Stimulated activated CD8-positive, alpha-beta memory T cell treated with anti-CD3 and anti-CD28 coated beads, Interleukin-7, amount 100 ng/mL, for 48 hours (primary cell): Measurements from ENCODE around the gene PDE6A.

Experiments used
- DNase-seq, 2 donors: peaks; one replicate each; pipeline ENCODE4 v3.0.0-alpha.2; 2020; ENCODE audit warnings: low read depth in 1 of 2; ENCODE audit errors: extremely low read depth in 1 of 2

Gene PDE6A

DNA sequence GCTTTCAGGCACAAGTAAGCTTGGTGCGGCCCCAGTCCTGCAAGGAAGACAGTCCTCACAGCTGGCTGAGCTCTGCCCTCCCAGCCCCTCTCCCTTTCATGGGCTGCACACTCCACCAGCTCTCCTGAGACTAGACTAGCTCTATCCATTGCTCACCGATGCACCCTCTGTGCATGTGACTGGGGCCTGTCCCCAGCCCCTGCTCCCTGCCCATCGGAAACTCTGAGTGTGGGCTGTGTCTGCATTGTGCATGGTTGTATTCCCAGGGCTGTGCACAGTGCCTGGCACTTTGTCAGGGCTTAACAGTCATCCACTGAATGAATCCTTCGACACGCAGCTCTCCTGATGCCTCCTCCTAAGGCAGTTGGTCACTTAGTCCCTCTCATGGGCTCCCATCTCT, 122.3 kb downstream of the PDE6A start:
- no peak for DNase-seq

DNA sequence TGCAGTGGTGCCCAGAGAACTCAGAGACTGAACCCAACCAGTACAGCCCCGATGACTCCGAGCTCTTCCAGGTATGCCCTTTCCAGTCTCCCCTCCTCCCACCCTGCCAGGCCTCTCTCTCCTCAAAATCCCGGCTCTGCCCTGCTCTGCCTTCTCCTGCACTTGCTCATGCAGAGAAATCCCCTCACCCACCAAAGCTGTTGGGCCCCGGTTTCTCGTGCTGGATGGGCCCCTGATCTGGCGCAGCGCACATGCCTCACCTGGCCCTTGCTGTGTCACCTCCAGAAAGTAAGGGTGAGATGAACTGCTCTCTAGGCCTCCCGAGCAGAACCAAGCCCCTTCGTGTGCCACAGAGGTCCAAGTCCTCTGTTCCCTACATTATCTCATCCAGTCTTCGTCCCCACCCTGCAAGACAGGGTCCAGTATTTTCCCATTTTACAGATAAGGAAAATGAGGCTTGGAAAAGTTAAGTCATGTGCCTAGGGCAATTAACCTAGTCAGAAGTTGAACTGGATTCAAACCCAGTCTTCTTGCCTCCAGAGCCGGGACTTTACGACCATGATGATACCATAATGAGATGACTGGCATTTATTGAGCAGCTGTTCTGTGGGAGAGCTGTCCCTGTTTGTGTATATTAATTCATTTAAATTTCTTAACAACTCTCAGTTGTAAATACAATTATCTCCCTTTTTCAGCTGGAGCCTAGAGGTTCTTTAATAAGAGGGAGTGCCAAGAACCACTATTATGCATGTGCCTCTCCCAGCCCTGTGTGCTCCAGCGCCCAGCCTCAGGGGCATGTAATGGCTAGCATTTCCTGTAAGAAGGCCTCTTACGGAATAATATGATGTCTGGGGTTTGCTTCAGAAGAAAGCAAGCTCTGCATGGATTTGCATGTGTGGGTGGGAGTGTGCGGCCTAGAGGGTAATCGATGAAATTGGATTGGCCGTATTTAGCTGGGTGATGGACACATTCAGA, 123.8 kb downstream of the PDE6A start:
- no peak for DNase-seq

DNA sequence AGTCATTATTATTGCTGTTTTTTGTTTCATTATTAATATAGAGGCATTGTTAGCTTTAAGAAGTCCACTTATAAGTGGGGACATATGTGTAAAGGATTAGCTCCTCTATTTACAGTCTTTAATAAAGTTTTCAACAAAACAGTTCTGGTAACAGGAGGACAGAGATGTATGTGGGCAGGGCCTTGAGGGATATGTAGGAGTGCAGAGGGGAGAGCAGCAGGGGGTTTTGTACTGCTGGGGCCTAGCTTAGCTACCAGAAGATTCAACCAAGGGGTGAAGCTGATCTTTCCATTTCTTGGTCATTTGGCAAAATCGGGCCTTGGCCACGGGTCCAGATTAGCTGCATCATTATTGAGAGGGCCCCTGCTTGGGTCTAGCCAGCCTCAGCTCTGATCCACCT, 124.6 kb downstream of the PDE6A start:
- DNase-seq: no peak

DNA sequence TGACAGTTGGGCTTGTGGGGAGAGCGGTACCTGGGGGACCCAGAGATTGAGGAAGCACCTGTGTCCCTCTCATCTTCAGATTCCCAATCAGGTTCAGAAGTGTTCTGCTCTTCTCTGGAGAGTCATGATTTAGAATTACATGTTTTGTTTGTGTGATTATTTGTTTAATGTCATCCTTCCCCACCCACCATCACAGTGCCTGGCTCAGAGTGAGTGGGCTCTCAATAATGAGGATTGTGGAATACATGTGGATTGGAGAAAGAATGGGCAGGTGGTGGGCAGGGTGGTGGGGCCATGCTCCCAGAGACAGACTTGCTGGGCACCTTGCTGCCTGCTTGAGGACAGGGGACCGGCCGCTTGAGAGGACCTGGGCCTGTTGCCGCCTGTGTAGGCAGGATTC, 126.5 kb downstream of the PDE6A start:
- DNase-seq: no peak

DNA sequence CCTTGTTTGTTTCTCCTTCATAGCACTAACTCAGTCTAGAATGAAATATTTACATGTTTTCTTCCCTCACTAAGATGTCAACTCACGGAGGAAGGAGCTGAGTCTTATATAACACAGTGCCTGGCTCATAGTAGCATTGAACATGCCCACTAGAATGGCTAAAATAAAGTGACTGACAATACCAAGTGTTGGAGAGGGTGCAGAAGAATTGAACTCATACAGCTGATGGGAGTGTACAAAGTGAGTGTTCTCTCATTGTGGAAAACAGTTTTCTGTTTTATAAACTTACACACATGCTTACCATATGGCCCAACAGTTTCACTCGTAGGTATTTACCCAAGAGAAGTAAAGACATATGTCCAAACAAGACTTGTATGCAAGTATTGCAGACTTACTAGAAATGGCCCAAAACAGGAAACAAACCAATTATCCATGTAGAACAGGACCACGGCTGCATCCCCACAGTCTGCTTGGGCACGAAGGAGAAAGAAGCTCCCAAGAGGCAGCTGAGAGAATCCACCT, 127.0 kb downstream of the PDE6A start:
- DNase-seq: no peak

DNA sequence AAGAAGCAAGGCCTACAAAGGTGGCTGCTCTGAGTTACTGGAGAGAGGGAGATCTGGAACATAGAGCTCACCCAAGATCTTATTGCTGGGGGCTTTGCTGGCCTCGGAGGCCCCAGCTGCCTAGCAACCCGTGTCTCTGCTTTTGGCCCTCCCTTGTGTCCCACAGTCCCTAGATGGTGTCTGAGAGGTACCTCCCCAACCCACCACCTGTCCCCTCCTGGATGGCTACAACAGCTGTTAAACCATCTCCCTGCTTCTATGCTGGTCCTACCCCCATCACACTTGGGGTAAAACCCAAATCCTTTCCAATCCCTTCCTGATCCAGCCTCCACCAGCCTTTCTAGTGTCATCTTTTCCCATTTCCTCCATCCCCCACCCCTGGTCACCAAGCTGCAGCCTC, 127.9 kb downstream of the PDE6A start:
- DNase-seq: no peak

DNA sequence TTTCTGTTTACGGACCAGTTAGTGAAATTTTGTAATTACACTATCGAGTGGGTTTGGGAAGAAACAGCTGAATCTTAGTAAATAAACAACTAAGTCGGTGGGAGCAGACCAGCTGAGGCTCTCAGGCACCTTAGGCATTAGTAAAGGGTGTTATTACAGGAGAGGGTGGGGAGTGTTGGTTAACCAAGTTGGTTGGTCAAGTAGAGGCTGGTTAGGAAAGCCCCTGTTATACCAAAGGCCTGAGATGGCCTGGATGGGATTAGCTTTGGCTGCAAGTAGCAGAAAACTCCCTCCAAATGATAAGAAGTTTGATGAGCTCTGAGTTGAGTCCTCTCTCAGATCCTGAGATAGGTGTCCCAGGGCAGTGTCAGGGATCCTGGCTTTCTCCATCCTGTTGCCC, 133.1 kb downstream of the PDE6A start:
- DNase-seq: no peak

DNA sequence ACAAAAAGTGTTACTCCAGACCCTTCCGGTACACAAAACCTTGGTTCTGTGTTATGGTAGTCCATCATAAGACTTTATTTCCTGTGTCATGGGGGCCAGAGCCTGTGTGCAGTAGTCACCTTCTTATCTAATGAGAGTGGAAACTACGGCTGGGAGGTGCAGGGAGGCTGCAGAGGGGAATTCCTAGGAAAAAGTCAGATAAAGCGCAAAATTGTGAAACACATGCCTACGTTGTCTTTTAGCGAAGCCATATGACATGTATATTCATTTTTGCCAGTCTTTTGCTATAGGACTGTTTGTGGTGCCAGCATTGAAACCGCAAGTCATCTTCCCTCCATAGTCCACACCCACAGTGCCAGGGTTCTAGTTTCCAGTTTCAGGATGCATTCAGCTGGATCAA, 133.7 kb downstream of the PDE6A start:
- no peak for DNase-seq

DNA sequence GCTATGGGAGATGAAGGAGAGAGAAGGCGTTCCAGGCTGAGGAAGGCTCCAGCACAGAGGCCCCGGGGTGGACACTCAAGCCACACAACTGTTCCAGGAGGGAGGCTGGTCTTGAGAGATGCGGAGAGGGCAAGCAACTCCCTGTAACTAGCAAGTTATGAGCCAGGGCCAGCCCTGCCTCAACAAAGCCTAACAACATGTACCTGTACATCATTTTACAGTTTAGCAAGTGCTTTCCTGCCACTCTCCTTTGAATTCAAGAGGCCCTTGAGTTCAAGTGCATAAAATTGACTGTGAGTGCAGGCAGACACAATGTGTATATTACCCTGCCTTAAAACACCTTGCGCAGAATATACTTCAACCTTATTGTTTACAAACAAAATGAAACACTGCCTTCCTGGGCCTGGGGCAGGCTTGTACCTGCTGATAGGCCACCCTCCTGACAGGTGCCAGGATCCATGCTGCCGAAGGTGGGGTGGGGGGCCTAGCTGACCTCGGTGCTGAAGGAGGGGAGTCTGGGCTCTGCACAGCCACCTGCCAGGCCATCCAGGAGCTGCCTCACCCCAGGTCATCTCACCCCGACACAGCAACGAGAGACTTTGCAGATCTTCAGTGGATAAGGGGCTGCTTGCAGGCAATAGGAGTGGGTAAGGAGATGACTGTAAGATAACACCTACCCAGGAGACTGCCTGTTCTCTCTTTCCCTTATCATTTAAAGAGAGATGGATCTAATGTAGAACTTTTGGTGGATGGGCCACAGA, 134.5 kb downstream of the PDE6A start:
- no peak for DNase-seq

DNA sequence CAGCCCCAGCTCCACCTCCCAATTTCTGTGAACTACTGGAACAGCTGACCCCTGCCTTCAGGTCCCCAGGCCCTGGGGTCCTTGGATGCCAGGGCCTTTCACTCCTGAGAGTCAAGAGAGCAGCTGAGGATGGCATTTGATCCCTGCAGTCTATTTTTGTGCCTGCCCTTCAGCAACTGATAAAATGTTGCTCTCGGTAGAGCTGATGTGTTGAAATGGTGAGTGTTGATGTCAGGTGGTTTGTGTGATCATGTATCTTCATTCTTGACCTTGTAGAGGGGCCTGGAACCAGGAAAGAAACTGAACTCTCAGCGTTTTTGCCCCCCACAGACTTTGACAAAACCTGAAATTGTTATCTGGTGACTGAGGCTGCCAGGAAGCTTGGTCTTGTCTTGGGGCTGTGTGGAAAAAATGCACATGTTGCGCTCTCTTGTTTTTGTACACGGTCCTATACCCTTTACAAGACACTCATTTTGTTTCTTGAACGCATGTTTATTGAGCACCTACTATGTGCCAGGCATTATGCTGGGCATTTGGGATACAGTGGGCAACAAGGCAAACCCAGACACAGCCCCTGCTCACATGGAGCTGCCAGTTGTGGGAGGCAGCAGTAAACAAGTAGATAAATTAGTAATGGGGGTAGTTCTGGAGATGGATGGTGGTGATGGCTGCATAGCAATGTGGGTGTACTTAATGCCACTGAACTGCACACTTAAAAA, 136.2 kb downstream of the PDE6A start:
- no peak for DNase-seq
